Retinal pigment epithelial cell (primary cell): ENCODE results near the gene ZNF683.
"Not testable (repeated sequence)": the region's sequence is repeated elsewhere in the genome, so short reads cannot be mapped to it uniquely, and the experiment has no call there.

Source experiments
- DNase-seq: peaks from one replicate; pipeline ENCODE4 v3.0.0-alpha.2; 2010; ENCODE audit warnings: low read depth
- H3K4me3 ChIP-seq: 2 replicates; pipeline ENCODE4 v1.5.1; 2011; ENCODE audit warnings: mild to moderate bottlenecking, low read length, control low read depth, moderate library complexity
- TF ChIP-seq, protein P1 (sequence below): conservative IDR thresholded peaks from 2 replicates; pipeline ENCODE4 v1.5.1; 2011; ENCODE audit warnings: low read depth, low read length, control low read depth, inconsistent platforms

Gene ZNF683

DNA sequence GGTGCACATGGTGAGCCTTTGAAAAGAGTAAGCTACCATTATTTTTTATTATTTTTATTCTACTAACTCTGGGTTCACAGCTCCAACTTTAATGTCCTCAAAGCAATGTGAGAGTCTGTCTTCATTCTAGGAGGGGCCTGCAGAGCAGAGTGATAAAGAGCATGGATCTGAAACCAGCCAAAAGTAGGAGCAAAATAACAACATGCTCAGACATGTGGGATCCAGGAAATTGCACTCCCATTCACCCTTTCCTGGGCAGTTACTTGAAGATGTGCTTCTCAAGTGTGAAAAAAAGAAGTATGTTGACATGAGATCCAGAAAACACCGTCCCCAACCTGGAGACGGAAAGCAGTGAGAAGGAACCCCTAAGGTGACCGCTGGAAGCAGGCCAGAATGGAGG, 29.3 kb upstream of the ZNF683 start:
- TF ChIP-seq, protein P1, sequence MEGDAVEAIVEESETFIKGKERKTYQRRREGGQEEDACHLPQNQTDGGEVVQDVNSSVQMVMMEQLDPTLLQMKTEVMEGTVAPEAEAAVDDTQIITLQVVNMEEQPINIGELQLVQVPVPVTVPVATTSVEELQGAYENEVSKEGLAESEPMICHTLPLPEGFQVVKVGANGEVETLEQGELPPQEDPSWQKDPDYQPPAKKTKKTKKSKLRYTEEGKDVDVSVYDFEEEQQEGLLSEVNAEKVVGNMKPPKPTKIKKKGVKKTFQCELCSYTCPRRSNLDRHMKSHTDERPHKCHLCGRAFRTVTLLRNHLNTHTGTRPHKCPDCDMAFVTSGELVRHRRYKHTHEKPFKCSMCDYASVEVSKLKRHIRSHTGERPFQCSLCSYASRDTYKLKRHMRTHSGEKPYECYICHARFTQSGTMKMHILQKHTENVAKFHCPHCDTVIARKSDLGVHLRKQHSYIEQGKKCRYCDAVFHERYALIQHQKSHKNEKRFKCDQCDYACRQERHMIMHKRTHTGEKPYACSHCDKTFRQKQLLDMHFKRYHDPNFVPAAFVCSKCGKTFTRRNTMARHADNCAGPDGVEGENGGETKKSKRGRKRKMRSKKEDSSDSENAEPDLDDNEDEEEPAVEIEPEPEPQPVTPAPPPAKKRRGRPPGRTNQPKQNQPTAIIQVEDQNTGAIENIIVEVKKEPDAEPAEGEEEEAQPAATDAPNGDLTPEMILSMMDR, result no peak
- no peak for DNase-seq
- H3K4me3 ChIP-seq, result no peak overlapping the region

DNA sequence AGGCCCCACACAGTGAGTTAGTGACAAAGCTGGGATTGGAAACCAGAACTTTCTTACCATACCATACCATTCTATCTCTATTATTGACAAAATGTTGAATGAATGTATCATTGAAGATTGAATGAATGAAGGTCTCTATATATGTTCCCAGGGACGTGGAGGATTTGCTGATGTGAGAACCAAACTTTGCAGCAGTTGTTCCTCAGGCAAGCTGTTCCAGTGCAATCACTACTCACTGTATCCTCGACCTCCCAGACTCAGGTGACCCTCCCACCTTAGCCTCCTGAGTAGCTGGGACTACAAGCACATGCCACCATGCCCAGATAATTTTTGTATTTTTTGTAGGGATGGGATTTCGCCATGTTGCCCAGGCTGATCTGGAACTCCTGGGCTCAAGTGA, 26.5 kb upstream of the ZNF683 start:
- H3K4me3 ChIP-seq, result no peak overlapping the region
- TF ChIP-seq, protein P1, result no peak
- no peak for DNase-seq

DNA sequence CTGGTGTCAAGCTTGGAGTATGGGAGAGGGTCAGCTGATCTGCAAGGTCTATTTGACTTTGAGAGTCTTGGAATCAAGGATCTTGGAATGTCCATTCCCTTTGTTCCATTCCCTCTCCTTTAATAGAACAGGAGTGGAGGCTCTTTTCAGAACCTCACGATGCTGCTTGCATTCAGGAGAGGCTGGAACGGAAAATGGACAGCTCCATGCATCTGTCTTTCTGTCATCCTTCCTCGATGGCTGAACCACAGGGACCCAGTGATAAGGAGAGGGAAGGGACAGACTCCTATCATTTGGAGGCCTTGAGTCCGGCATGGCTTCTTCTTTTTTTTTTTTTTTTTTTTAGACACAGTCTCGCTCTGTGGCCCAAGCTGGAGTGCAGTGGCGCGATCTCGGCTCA, 23.2 kb upstream of the ZNF683 start:
- H3K4me3 ChIP-seq, result no peak overlapping the region
- no peak for DNase-seq
- TF ChIP-seq, protein P1, result no peak

GRCh38 chr1:26391450-26391849, 18.9 kb upstream of the ZNF683 start:
- TF ChIP-seq, protein P1, result peak; percentile 87
- DNase-seq, result peak; percentile 43
- H3K4me3 ChIP-seq, result no peak overlapping the region

- H3K4me3 ChIP-seq, result no peak overlapping the region
- no peak for DNase-seq
- TF ChIP-seq, protein P1, result no peak
Measured at GRCh38 chr1:26389604-26390247, 17.2 kb upstream of the ZNF683 start.

DNA sequence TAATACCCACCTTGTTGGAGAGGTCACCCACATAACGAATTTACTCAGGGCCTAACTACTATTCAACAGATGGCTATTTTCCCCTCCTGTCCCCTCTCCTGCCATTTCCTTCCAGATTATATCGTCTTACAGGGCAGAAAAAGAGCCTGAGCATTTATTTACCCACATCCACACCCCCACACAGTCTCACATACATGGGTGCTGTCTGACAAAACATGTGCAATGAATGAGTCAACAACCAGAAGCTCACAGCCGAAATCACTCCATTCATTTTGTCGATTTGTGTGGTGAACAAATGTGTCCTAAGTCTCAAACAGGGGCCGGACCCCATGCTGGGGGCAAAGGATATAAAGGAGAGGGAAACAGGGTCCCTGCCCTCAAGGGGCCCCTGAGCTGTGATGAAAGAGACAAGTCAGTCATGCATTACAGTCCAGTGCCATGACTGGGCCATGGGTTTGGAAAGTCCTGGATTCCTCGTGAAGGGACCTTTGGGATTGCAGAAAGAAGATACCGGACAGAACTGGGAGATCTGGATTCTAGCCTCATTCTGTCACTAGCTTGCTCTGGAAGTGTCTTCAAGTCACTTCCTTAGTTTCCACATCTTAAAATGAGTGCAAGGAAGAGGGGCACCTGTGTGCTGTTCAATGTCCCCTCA, 16.4 kb upstream of the ZNF683 start:
- no peak for DNase-seq
- TF ChIP-seq, protein P1, result no peak
- H3K4me3 ChIP-seq, result no peak overlapping the region

DNA sequence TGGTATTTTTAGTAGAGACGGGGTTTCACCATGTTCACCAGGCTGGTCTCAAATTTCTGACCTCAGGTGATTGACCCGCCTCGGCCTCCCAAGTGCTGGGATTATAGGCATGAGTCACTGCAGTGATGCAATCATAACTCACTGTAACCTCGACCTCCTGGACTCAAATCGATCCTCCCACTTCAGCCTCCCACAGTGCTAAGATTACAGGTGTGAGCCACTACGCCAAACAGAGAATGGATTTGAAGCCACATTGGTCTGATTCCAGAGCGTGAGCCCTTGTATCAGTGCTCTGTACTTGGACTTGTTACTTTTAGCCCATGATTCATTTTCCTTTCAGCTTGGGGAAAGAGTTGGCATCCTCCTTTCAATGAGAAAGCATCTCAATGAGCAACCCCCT, 14.9 kb upstream of the ZNF683 start:
- no peak for DNase-seq
- TF ChIP-seq, protein P1, result no peak
- H3K4me3 ChIP-seq, result no peak overlapping the region

DNA sequence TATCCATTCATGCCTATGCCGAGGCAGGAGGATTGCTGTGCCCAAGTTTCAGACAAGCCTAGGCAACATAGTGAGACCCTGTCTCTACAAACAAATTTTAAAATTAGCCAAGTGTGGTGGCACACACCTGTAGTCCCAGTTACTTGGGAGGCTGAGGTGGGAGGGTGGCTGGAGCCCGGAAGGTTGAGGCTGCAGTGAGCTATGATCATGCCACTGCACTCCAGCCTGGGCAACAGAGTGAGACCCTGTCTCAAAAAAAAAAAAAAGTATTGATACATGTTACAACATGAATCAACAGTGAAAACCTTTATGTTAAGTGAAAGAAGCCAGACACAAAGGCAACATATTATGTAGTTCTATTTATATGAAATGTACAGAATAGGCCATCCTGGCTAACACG, 12.5 kb upstream of the ZNF683 start:
- not testable (repeated sequence) for H3K4me3 ChIP-seq, DNase-seq
